HepG2 (cell line): ENCODE results near the gene CAMTA1. TPM values are rescaled to one million over a fixed set of nuclear protein-coding genes. Genes with fewer than 3 reads are reported as not detected.

Experiments used
- BCL3 ChIP-seq: sonication (generic); formaldehyde crosslinking; IDR thresholded peaks from 2 replicates; pipeline ENCODE4 v1.5.1; 2020; ENCODE audit warnings: mild to moderate bottlenecking, missing genetic modification reagents, moderate library complexity
- CREM ChIP-seq, 2 experiments: sonication (generic) in 1 of 2; formaldehyde crosslinking in 1 of 2; IDR thresholded peaks; 2 replicates each; pipeline versions ENCODE4 v1.4.0 to v1.6.1; 2016 to 2020; ENCODE audit warnings: antibody characterized with exemption in 1 of 2, mild to moderate bottlenecking in 1 of 2, missing genetic modification reagents in 1 of 2
- CSRNP2 ChIP-seq: sonication (generic); formaldehyde crosslinking; conservative IDR thresholded peaks from 2 replicates; pipeline ENCODE4 v1.8.0; 2022; ENCODE audit warnings: low read depth, missing genetic modification reagents
- FOXA3 ChIP-seq: IDR thresholded peaks from 2 replicates; pipeline ENCODE4 v1.6.1; 2016; ENCODE audit warnings: missing genetic modification reagents, missing compliant biosample characterization
- FOXO1 ChIP-seq: sonication (generic); formaldehyde crosslinking; IDR thresholded peaks from 2 replicates; pipeline ENCODE4 v1.4.0; 2020; ENCODE audit warnings: missing genetic modification reagents
- FOXP4 ChIP-seq: sonication (generic); formaldehyde crosslinking; IDR thresholded peaks from 2 replicates; pipeline ENCODE4 v1.4.0; 2020; ENCODE audit warnings: missing genetic modification reagents
- GATAD2A ChIP-seq: IDR thresholded peaks from 2 replicates; pipeline ENCODE4 v1.6.1; 2016
- HNF4A ChIP-seq: sonication (generic); formaldehyde crosslinking; IDR thresholded peaks from 2 replicates; pipeline ENCODE4 v1.4.0; 2020; ENCODE audit warnings: missing genetic modification reagents
- HNF4G ChIP-seq, 2 experiments: sonication (generic) in 1 of 2; formaldehyde crosslinking in 1 of 2; IDR thresholded peaks; 2 replicates each; pipeline versions ENCODE4 v1.4.0 to v1.6.1; 2011 to 2020; ENCODE audit warnings: borderline replicate concordance in 2 of 2, low read depth in 2 of 2, mild to moderate bottlenecking in 2 of 2, low read length in 1 of 2, missing genetic modification reagents in 1 of 2, moderate library complexity in 1 of 2
- MED1 ChIP-seq: sonication (generic); formaldehyde crosslinking; IDR thresholded peaks from 2 replicates; pipeline ENCODE4 v1.4.0; 2020; ENCODE audit warnings: missing genetic modification reagents
- NR2F1 ChIP-seq, 2 experiments: fragments of 450-650 bp in 1 of 2; formaldehyde crosslinking in 1 of 2; IDR thresholded peaks; 2 replicates each; pipeline versions ENCODE4 v1.5.0 to v1.6.1; 2016 to 2020; ENCODE audit warnings: mild to moderate bottlenecking in 1 of 2, missing compliant biosample characterization in 1 of 2, missing genetic modification reagents in 1 of 2, moderate library complexity in 1 of 2
- RARA ChIP-seq: IDR thresholded peaks from 2 replicates; pipeline ENCODE4 v1.6.1; 2016; ENCODE audit warnings: missing genetic modification reagents, missing compliant biosample characterization
- RXRB ChIP-seq: IDR thresholded peaks from 2 replicates; pipeline ENCODE4 v1.6.1; 2016; ENCODE audit warnings: borderline replicate concordance, missing genetic modification reagents, missing compliant biosample characterization
- SMAD1 ChIP-seq: sonication (generic); formaldehyde crosslinking; IDR thresholded peaks from 2 replicates; pipeline ENCODE4 v1.4.0; 2020; ENCODE audit warnings: missing genetic modification reagents, low read depth, mild to moderate bottlenecking, borderline replicate concordance
- SMARCE1 ChIP-seq: fragments of 450-650 bp; IDR thresholded peaks from 2 replicates; pipeline ENCODE4 v1.6.1; 2017; ENCODE audit warnings: borderline replicate concordance
- SOX5 ChIP-seq: IDR thresholded peaks from 2 replicates; pipeline ENCODE4 v1.6.1; 2016; ENCODE audit warnings: borderline replicate concordance
- THRA ChIP-seq: sonication (generic); formaldehyde crosslinking; IDR thresholded peaks from 2 replicates; pipeline ENCODE4 v1.4.0; 2020; ENCODE audit warnings: missing genetic modification reagents, borderline replicate concordance
- YEATS4 ChIP-seq: sonication (generic); formaldehyde crosslinking; IDR thresholded peaks from 2 replicates; pipeline ENCODE4 v1.4.0; 2020; ENCODE audit warnings: missing genetic modification reagents, borderline replicate concordance
- ZNF441 ChIP-seq: sonication (generic); formaldehyde crosslinking; IDR thresholded peaks from 2 replicates; pipeline ENCODE4 v1.7.0; 2021; ENCODE audit warnings: missing genetic modification reagents, borderline replicate concordance
- ZNF7 ChIP-seq: IDR thresholded peaks from 2 replicates; pipeline ENCODE4 v1.6.1; 2016; ENCODE audit warnings: missing biosample characterization, missing genetic modification reagents
- ZNF83 ChIP-seq: sonication (generic); formaldehyde crosslinking; IDR thresholded peaks from 2 replicates; pipeline ENCODE4 v1.4.0; 2020; ENCODE audit warnings: missing genetic modification reagents, mild to moderate bottlenecking, borderline replicate concordance
- polyA plus RNA-seq, 8 experiments: library from polyadenylated mRNA; depleted of rRNA in 3 of 8; stranded (reverse) in 7 of 8; unstranded in 1 of 8; fragments of >200 nt; fragmentation: Illumina TruSeq in 4 of 8; extraction: Trizol in 4 of 8; gene quantifications; 2 replicates each; pipeline versions ENCODE4 v1.2.1 to v1.2.3, GENCODE V29; 2011 to 2016; ENCODE audit warnings: low read depth in 4 of 8, missing spikeins in 1 of 8, mixed read lengths in 1 of 8; ENCODE audit not compliant: insufficient read depth in 1 of 8
- total RNA-seq, 5 experiments: library from RNA; depleted of rRNA; stranded (reverse); fragments of >200 nt; fragmentation: Illumina TruSeq; extraction: Trizol; gene quantifications; 2 replicates each; pipeline ENCODE4 v1.2.3, GENCODE V29; 2016; ENCODE audit warnings: low read depth in 1 of 5

CAMTA1 gene
- total and polyA plus RNA-seq, 2 of the 13 experiments (the other 11 are each of a cell fraction or from before 2014, with no cell fraction given), result 25.0 to 36.4 TPM

GRCh38 chr1:6788946-6789345 is 3.7 kb downstream of the CAMTA1 start (continued):
- TF ChIP-seq SMARCE1 (no peak), SOX5 (peak; percentile 36; the same call in 1 of the 2 replicates), MED1 (CRISPR knock-in tag) (peak; percentile 20; the same call in 1 of the 2 replicates), GATAD2A (CRISPR knock-in tag) (peak; percentile 36; the same call in 1 of the 2 replicates), CREM (IDR thresholded peaks at IDR 0.05) (no peak), CREM (CRISPR knock-in tag; IDR thresholded peaks at IDR 0.05) (no peak), ZNF83 (CRISPR knock-in tag) (no peak), SMAD1 (CRISPR knock-in tag) (no peak), FOXA3 (0 out of 2 replicates have a peak, but pooled peaks have one; percentile 22), RXRB (CRISPR knock-in tag) (peak; percentile 75; the same call in 1 of the 2 replicates), FOXO1 (CRISPR knock-in tag) (peak; percentile 19; the same call in 1 of the 2 replicates), HNF4A (CRISPR knock-in tag) (peak; percentile 46; the same call in 1 of the 2 replicates), BCL3 (CRISPR knock-in tag) (no peak), CSRNP2 (CRISPR knock-in tag) (no peak), ZNF7 (CRISPR knock-in tag) (peak; percentile 85), ZNF441 (0 out of 2 replicates have a peak, but pooled peaks have one; percentile 28), FOXP4 (CRISPR knock-in tag) (0 out of 2 replicates have a peak, but pooled peaks have one; percentile 22), THRA (CRISPR knock-in tag) (peak; percentile 88), NR2F1 (CRISPR knock-in tag; IDR thresholded peaks at IDR 0.05) (peak in 1 of 2 experiments; percentile 22; a peak in 1 of 4 replicates), YEATS4 (CRISPR knock-in tag) (no peak), RARA (peak; percentile 52; the same call in 1 of the 2 replicates), HNF4G (IDR thresholded peaks at IDR 0.05; ENCODE audit: borderline replicate concordance, low read depth, low read length) (no peak), HNF4G (CRISPR knock-in tag; IDR thresholded peaks at IDR 0.05; ENCODE audit: borderline replicate concordance, low read depth) (no peak)
